ENCODE data around the gene FBLIM1.

Gene FBLIM1

GRCh38 chr1:15834406-15835204 lies 76.0 kb downstream of the FBLIM1 start:
- DNase-seq (ENCODE audit: insufficient read length, low spot score) = no peak
- FAIRE-seq = no peak
- TF ChIP-seq PAX5 (IDR thresholded peaks at IDR 0.05; ENCODE audit: insufficient read depth, low read length, severe bottlenecking) (peak; percentile 49), POU2F2 (IDR thresholded peaks at IDR 0.05; ENCODE audit: low read depth, low read length) (0 out of 2 replicates have a peak, but pooled peaks have one; percentile 54), POLR2A (IDR thresholded peaks at IDR 0.05; ENCODE audit: low read depth, low read length) (peak; percentile 86), TAF1 (IDR thresholded peaks at IDR 0.05; ENCODE audit: low read depth, low read length) (no peak), SPI1 (IDR thresholded peaks at IDR 0.05; ENCODE audit: low read depth, low read length) (peak; percentile 30; the same call in 1 of the 2 replicates), POLR2AphosphoS5 (IDR thresholded peaks at IDR 0.05; ENCODE audit: low read depth, low read length) (peak; percentile 83)

GRCh38 chr1:15835205-15835740 lies 76.7 kb downstream of the FBLIM1 start:
- FAIRE-seq = no peak
- TF ChIP-seq TAF1 (IDR thresholded peaks at IDR 0.05; ENCODE audit: low read depth, low read length) = no peak
- 0 out of 2 replicates have a peak, but pooled peaks have one; percentile 17 for TF ChIP-seq POLR2A (IDR thresholded peaks at IDR 0.05; ENCODE audit: low read depth, low read length)
- TF ChIP-seq POLR2AphosphoS5 (IDR thresholded peaks at IDR 0.05; ENCODE audit: low read depth, low read length) = no peak; the same call in 1 of the 2 replicates
- no peak for DNase-seq (ENCODE audit: insufficient read length, low spot score)

- FAIRE-seq = peak; percentile 99
- TF ChIP-seq SPI1 (IDR thresholded peaks at IDR 0.05; ENCODE audit: low read depth, low read length) = no peak
- TF ChIP-seq POLR2A (IDR thresholded peaks at IDR 0.05; ENCODE audit: low read depth, low read length) = peak; percentile 46; the same call in 1 of the 2 replicates
- peak; percentile 6 for TF ChIP-seq PAX5 (IDR thresholded peaks at IDR 0.05; ENCODE audit: insufficient read depth, low read length, severe bottlenecking)
- TF ChIP-seq POLR2AphosphoS5 (IDR thresholded peaks at IDR 0.05; ENCODE audit: low read depth, low read length) = 0 out of 2 replicates have a peak, but pooled peaks have one; percentile 1
- TF ChIP-seq TAF1 (IDR thresholded peaks at IDR 0.05; ENCODE audit: low read depth, low read length) = peak; percentile 55
- no peak; the same call in 1 of the 2 replicates for TF ChIP-seq POU2F2 (IDR thresholded peaks at IDR 0.05; ENCODE audit: low read depth, low read length)
- peak; percentile 79 for DNase-seq (ENCODE audit: insufficient read length, low spot score)
Measured at GRCh38 chr1:15835741-15836510, 77.3 kb downstream of the FBLIM1 start.
